CD8-positive, alpha-beta memory T cell (primary cell): ENCODE results near the gene KANSL3. TPM values are rescaled to one million over a fixed set of nuclear protein-coding genes. Genes with fewer than 3 reads are reported as not detected.

Source experiments
- CTCF ChIA-PET: fragments of 350-600 bp; sonication (Branson Sonifier 250); formaldehyde crosslinking; loops from one replicate; lab custom pipeline; 2021; ENCODE audit warnings: antibody characterized with exemption; lab: Charles Lee
- POLR2A ChIA-PET: fragments of 350-600 bp; sonication (Branson Sonifier 250); formaldehyde crosslinking; loops from one replicate; lab custom pipeline; 2021; ENCODE audit warnings: antibody characterized with exemption; lab: Charles Lee
- DNase-seq, 5 donors: peaks; one replicate each; pipeline versions ENCODE4 v3.0.0 to v3.0.0-alpha.2; 2020 to 2022; ENCODE audit warnings: mixed read lengths in 1 of 5
- H3K27ac ChIP-seq: one replicate; pipeline ENCODE4 v1.7.0; 2013; ENCODE audit warnings: low read depth, mild to moderate bottlenecking, low read length, moderate library complexity
- H3K27me3 ChIP-seq: 2 replicates; pipeline ENCODE4 v1.7.0; 2013; ENCODE audit warnings: low read length, mild to moderate bottlenecking; ENCODE audit not compliant: insufficient read depth, poor library complexity, severe bottlenecking
- H3K36me3 ChIP-seq: 2 replicates; pipeline ENCODE4 v1.7.0; 2013; ENCODE audit warnings: mild to moderate bottlenecking, low read length, moderate library complexity; ENCODE audit not compliant: insufficient read depth
- H3K4me1 ChIP-seq: 2 replicates; pipeline ENCODE4 v1.7.0; 2013; ENCODE audit warnings: mild to moderate bottlenecking, low read length, moderate library complexity; ENCODE audit not compliant: insufficient read depth
- H3K4me3 ChIP-seq: 2 replicates; pipeline ENCODE4 v1.7.0; 2013; ENCODE audit warnings: mild to moderate bottlenecking, low read length
- H3K9me3 ChIP-seq: 2 replicates; pipeline ENCODE4 v1.7.0; 2013; ENCODE audit warnings: mild to moderate bottlenecking, low read length
- H3K27ac Mint-ChIP-seq, 8 donors: one replicate each; pipeline ENCODE4 v1.8.0; 2020 to 2021; ENCODE audit warnings: mixed read lengths in 8 of 8, mild to moderate bottlenecking in 6 of 8, inconsistent platforms in 3 of 8, moderate library complexity in 3 of 8
- H3K27me3 Mint-ChIP-seq, 2 donors: one replicate each; pipeline ENCODE4 v1.8.0; 2020 to 2021; ENCODE audit warnings: mixed read lengths in 2 of 2, mild to moderate bottlenecking in 1 of 2, moderate library complexity in 1 of 2
- H3K36me3 Mint-ChIP-seq, 3 donors: one replicate each; pipeline ENCODE4 v1.8.0; 2020 to 2021; ENCODE audit warnings: mixed read lengths in 3 of 3, inconsistent platforms in 1 of 3, mild to moderate bottlenecking in 1 of 3
- H3K4me1 Mint-ChIP-seq, 3 donors: one replicate each; pipeline ENCODE4 v1.8.0; 2020 to 2021; ENCODE audit warnings: mixed read lengths in 3 of 3, inconsistent platforms in 1 of 3, mild to moderate bottlenecking in 1 of 3
- H3K4me3 Mint-ChIP-seq, 7 donors: one replicate each; pipeline ENCODE4 v1.8.0; 2020 to 2021; ENCODE audit warnings: mixed read lengths in 7 of 7, mild to moderate bottlenecking in 6 of 7, moderate library complexity in 4 of 7, inconsistent platforms in 2 of 7
- H3K9me3 Mint-ChIP-seq, 5 donors: one replicate each; pipeline ENCODE4 v1.8.0; 2020 to 2022; ENCODE audit warnings: mixed read lengths in 5 of 5, mild to moderate bottlenecking in 3 of 5, moderate library complexity in 2 of 5, inconsistent platforms in 1 of 5
- polyA plus RNA-seq: library from polyadenylated mRNA; unstranded; fragments of 300-500 nt; fragmentation: Illumina TruSeq; gene quantifications from one replicate; pipeline ENCODE4 v1.2.3, GENCODE V29; 2021
- total RNA-seq, 2 experiments: library from RNA; stranded (reverse); gene quantifications; one replicate each; pipeline ENCODE4 v1.2.3, GENCODE V29; 2021

Gene KANSL3
- total and polyA plus RNA-seq, 3 experiments from 2014 or later = 18.3 to 46.6 (median 42.2) TPM

DNA sequence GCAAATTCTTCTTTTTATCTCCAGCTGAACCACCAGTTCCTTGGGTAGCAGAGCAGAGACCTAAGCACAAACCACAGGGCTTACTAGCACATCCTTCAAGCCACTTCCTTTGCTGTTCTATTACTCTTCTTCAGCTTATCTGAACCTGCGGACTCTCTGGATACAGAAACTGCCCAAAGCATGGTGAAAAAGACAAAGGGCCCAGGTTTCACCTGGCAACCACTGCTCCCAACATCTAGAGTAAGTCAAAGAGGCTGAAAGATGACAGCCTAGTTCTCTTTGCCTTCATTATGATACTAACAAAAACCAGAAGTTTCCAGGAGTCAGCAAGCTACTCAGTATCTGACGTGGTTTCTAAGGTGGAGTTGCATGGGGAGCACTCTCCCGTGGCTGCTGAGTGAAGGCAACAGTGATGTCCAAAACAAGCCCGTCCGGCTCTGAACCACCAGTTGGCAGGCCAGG, 43.4 kb downstream of the KANSL3 start:
- no peak overlapping the region for H3K27ac ChIP-seq
- POLR2A ChIA-PET = interaction anchor here (0.7 to 1.2 kb wide), 3 partner anchors 43 to 448 kb away, joined by 3 to 9 read pairs (median 3); no protein-coding TSS in a partner anchor

DNA sequence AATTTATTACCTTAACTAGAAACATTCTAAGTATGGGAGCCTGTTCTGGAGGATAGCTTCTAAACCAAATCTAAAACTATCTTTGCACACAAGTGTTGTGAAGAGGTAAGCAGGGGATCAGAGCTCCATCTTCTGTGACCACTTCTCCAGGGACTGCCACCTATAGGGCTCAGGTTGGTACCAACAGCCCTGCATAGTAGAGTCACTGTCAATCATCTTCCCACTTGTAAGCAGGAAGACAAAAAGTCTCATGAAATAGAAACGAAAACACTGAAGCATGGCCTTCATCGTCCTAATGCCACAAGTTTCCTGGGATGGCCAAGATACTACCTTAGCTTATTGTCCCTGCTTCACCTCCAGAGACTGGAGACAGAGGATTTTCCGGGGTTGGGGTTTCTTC, 43.8 kb downstream of the KANSL3 start:
- Histone ChIP-seq H3K27me3 (no peaks in the 10 kb centered on the region), H3K27ac (no peak overlapping the region), H3K4me3 (peak overlapping the region; percentile 15), H3K36me3 (peaks cover 13% of the 10 kb centered on the region), H3K9me3 (no peaks in the 10 kb centered on the region), H3K4me1 (peaks cover 27% of the 10 kb centered on the region)
- DNase-seq = no peak
- Mint-ChIP-seq H3K27me3 (no peaks in the 10 kb centered on the region), H3K9me3 (no peaks in the 10 kb centered on the region), H3K4me3 (peak overlapping the region in 6 of 7 donors; percentile 46 to 68 (median 62)), H3K4me1 (peaks cover 39 to 56% (median 55%) of the 10 kb centered on the region in 3 donors), H3K27ac (peak overlapping the region; percentile 78 to 96 (median 86)), H3K36me3 (peaks cover 11 to 77% (median 22%) of the 10 kb centered on the region in 3 donors)
- CTCF ChIA-PET = interaction anchor here (1.1 to 3.5 kb wide), 5 partner anchors 40 to 206 kb away, joined by 3 to 10 read pairs (median 4); no protein-coding TSS in a partner anchor
- POLR2A ChIA-PET = interaction anchor here (0.7 to 1.2 kb wide), 3 partner anchors 43 to 448 kb away, joined by 3 to 9 read pairs (median 3); no protein-coding TSS in a partner anchor

More for the DNA sequence above, 43.4 kb downstream of the KANSL3 start:
- Histone ChIP-seq H3K9me3 (no peaks in the 10 kb centered on the region), H3K4me3 (peak overlapping the region; percentile 15), H3K4me1 (peaks cover 27% of the 10 kb centered on the region), H3K27me3 (no peaks in the 10 kb centered on the region), H3K36me3 (peaks cover 15% of the 10 kb centered on the region)
- Mint-ChIP-seq H3K4me3 (peak overlapping the region in 6 of 7 donors; percentile 46 to 68 (median 62)), H3K27me3 (no peaks in the 10 kb centered on the region), H3K36me3 (peaks cover 11 to 78% (median 20%) of the 10 kb centered on the region in 3 donors), H3K27ac (peak overlapping the region; percentile 78 to 96 (median 86)), H3K9me3 (no peaks in the 10 kb centered on the region), H3K4me1 (peaks cover 37 to 53% (median 51%) of the 10 kb centered on the region in 3 donors)
- CTCF ChIA-PET = interaction anchor here (1.1 to 3.5 kb wide), 4 partner anchors 41 to 206 kb away, joined by 3 to 10 read pairs (median 4); no protein-coding TSS in a partner anchor
- peak in 2 of 5 donors; percentile 31 to 37 for DNase-seq

DNA sequence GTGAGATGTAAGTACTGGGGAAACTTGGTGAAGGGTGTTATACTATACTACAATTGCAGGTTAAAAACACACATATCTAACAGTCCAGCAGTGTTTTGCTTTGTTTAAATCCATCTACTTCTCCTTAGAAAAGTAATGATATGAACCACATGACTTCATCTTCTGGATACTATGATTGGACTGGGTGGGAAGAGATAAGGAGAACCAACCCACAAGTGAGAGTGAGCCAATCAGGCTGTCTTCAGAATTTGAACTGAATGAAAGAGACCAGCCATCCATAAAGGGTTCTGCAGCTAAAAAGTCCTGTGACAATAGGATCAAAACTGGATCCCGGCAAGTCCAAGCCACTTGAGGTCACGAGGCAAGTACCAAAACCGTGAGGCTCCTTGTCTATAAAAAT, 46.6 kb downstream of the KANSL3 start:
- POLR2A ChIA-PET = no interaction called here

DNA sequence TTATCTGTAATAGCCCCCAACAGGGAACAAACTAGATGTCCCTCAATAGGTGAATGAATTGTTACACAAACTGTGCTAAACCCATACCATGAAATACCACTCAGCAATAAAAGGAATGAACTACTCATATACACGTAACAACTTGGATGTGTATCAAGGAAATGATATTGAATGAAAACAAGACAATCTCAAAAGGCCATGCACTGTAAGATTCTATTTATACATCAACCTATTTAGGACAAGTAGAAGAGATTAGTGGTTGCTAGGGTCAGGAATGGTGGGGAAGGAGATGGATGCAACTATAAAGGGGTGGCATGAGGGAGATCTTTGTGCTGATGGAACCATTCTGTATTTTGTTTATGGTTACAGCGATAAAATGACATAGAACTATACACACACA, 47.1 kb downstream of the KANSL3 start:
- no peak overlapping the region for H3K4me3 Mint-ChIP-seq
- Histone ChIP-seq H3K9me3 (no peaks in the 10 kb centered on the region), H3K27me3 (no peaks in the 10 kb centered on the region), H3K36me3 (peaks cover 7% of the 10 kb centered on the region), H3K4me1 (peaks cover 27% of the 10 kb centered on the region), H3K4me3 (no peak overlapping the region), H3K27ac (no peak overlapping the region)
- CTCF ChIA-PET = interaction anchor here (1.1 kb wide), 1 partner anchor 17 kb away, joined by 3 read pairs; no protein-coding TSS in a partner anchor
- peaks cover 11 to 56% (median 14%) of the 10 kb centered on the region in 3 donors for H3K36me3 Mint-ChIP-seq
- no peaks in the 10 kb centered on the region for H3K9me3 Mint-ChIP-seq
- POLR2A ChIA-PET = no interaction called here
- peaks cover 44 to 73% (median 60%) of the 10 kb centered on the region in 3 donors for H3K4me1 Mint-ChIP-seq
- peak overlapping the region in 5 of 8 donors; percentile 5 to 66 (median 34) for H3K27ac Mint-ChIP-seq
- H3K27me3 Mint-ChIP-seq = no peaks in the 10 kb centered on the region
- DNase-seq = no peak

More for the DNA sequence above, 46.6 kb downstream of the KANSL3 start:
- no peak for DNase-seq
- H3K27ac Mint-ChIP-seq = peak overlapping the region in 5 of 8 donors; percentile 2 to 66 (median 12)
- peaks cover 27% of the 10 kb centered on the region for H3K4me1 ChIP-seq
- H3K4me3 ChIP-seq = no peak overlapping the region
- no peaks in the 10 kb centered on the region for H3K9me3 ChIP-seq
- no peak overlapping the region for H3K4me3 Mint-ChIP-seq
- no peaks in the 10 kb centered on the region for H3K27me3 ChIP-seq
- peaks cover 44 to 73% (median 60%) of the 10 kb centered on the region in 3 donors for H3K4me1 Mint-ChIP-seq
- no peak overlapping the region for H3K27ac ChIP-seq
- H3K36me3 Mint-ChIP-seq = peaks cover 11 to 60% (median 14%) of the 10 kb centered on the region in 3 donors
- no peaks in the 10 kb centered on the region for H3K9me3 Mint-ChIP-seq
- CTCF ChIA-PET = no interaction called here
- no peaks in the 10 kb centered on the region for H3K27me3 Mint-ChIP-seq
- peaks cover 7% of the 10 kb centered on the region for H3K36me3 ChIP-seq

DNA sequence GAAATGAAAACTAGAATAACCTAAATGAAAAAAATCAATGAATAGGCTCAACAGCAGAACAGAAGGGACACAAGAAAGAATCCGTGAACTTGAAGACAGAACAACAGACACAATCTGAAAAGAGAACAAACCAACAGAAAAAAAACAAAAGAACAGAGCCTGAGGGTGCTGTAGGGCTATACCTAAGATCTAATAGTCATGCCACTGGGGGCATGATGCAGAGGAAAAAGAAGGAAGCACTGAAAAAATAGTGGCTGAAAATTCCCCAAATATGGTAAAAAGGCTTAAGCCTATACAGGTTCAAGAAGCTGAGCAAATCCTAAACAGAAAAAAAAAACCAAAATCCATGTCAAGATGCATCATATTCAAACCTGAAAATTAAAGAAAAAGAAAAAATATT, 50.3 kb downstream of the KANSL3 start:
- H3K9me3 ChIP-seq = no peaks in the 10 kb centered on the region
- H3K36me3 ChIP-seq = no peaks in the 10 kb centered on the region
- Mint-ChIP-seq H3K9me3 (no peaks in the 10 kb centered on the region), H3K4me3 (no peak overlapping the region), H3K27me3 (no peaks in the 10 kb centered on the region), H3K36me3 (peaks cover 5 to 34% (median 13%) of the 10 kb centered on the region in 3 donors), H3K27ac (peak overlapping the region in 3 of 8 donors; percentile 9 to 85 (median 12)), H3K4me1 (peaks cover 18 to 41% (median 28%) of the 10 kb centered on the region in 3 donors)
- no peaks in the 10 kb centered on the region for H3K4me1 ChIP-seq
- H3K4me3 ChIP-seq = no peak overlapping the region
- ChIA-PET CTCF (no interaction called here), POLR2A (interaction anchor here (0.5 kb wide), 1 partner anchor 11 kb away, joined by 3 read pairs; no protein-coding TSS in a partner anchor)
- H3K27ac ChIP-seq = no peak overlapping the region
- no peaks in the 10 kb centered on the region for H3K27me3 ChIP-seq
- no peak for DNase-seq

DNA sequence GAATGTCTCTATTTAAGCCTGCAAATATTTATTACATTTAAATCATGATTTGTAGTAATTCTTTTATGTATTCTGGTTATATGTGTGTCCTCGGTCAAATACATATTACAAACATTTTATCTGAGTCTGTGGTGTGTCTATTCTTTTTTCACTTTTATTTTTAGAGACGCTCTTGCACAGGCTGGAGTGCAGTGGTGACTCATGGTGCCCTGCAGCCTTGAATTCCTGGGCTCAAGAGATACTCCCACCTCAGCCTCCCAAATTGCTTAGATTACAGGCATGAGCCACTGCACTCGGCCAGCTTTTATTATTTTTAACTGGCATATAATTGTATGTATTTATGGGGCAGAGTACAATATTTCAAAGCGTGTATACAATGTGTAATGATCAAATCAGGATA, 54.1 kb downstream of the KANSL3 start:
- H3K4me1 Mint-ChIP-seq = peaks cover 7 to 14% (median 9%) of the 10 kb centered on the region in 3 donors
- Histone ChIP-seq H3K36me3 (no peaks in the 10 kb centered on the region), H3K4me3 (no peak overlapping the region), H3K27ac (no peak overlapping the region), H3K9me3 (no peaks in the 10 kb centered on the region), H3K27me3 (no peaks in the 10 kb centered on the region), H3K4me1 (no peaks in the 10 kb centered on the region)
- H3K9me3 Mint-ChIP-seq = no peaks in the 10 kb centered on the region
- no peak overlapping the region for H3K27ac Mint-ChIP-seq
- H3K36me3 Mint-ChIP-seq = peaks cover 5 to 14% (median 6%) of the 10 kb centered on the region in 3 donors
- CTCF ChIA-PET = no interaction called here
- H3K27me3 Mint-ChIP-seq = no peaks in the 10 kb centered on the region
- POLR2A ChIA-PET = no interaction called here
- no peak overlapping the region for H3K4me3 Mint-ChIP-seq
- DNase-seq = no peak

DNA sequence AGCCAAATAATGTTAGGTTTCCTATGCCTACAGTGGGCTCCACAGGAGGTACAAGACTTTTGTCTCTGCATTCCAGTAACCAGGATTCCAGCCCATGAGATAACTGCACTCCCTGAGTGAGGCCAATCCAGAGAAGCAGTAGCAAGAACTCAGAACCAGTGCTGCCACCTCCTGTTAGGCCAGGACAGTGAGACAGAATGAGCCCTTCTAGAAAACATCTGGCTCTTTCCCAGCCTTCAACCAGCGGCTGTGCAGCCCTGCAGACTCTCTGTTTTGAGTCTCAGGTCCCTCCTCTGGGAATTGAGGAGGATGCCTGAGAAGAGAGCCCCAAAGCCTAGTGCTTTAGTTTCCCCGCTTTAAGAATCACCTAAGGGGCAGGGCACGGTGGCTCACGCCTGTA, 57.3 kb downstream of the KANSL3 start:
- H3K36me3 ChIP-seq = no peaks in the 10 kb centered on the region
- POLR2A ChIA-PET = no interaction called here

DNA sequence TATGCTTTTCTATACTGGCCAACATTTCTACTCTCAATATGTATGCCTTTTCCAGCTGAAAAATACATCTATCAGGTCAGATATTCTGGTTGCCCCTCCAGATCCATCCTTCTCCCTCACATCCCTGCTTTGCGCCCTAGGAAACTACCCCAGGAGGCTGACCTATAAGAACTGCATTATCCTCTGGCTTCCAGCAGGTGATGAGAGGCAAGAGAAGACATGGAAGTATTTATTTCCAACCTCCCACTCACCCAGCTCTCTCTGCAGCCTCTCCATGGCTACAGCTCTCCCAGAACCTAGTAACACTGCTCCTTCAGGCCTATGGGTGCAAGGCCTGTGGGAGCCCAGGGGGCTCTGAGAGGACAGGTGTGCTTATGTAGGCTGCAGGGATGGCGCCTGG, 58.7 kb downstream of the KANSL3 start:
- no peaks in the 10 kb centered on the region for H3K27me3 ChIP-seq
- no peak overlapping the region for H3K4me3 Mint-ChIP-seq
- no peak overlapping the region for H3K27ac ChIP-seq

More for the DNA sequence above, 57.3 kb downstream of the KANSL3 start:
- CTCF ChIA-PET = no interaction called here
- H3K36me3 Mint-ChIP-seq = peaks cover 5 to 8% (median 6%) of the 10 kb centered on the region in 3 donors
- Histone ChIP-seq H3K27ac (no peak overlapping the region), H3K27me3 (no peaks in the 10 kb centered on the region), H3K9me3 (no peaks in the 10 kb centered on the region), H3K4me1 (no peaks in the 10 kb centered on the region), H3K4me3 (no peak overlapping the region)
- H3K4me1 Mint-ChIP-seq = peaks cover 0 to 3% (median 0%) of the 10 kb centered on the region in 3 donors
- no peak overlapping the region for H3K27ac Mint-ChIP-seq
- no peaks in the 10 kb centered on the region for H3K9me3 Mint-ChIP-seq
- DNase-seq = no peak
- H3K4me3 Mint-ChIP-seq = no peak overlapping the region
- no peaks in the 10 kb centered on the region for H3K27me3 Mint-ChIP-seq

More for the DNA sequence above, 58.7 kb downstream of the KANSL3 start:
- Mint-ChIP-seq H3K4me1 (no peaks in the 10 kb centered on the region), H3K27me3 (no peaks in the 10 kb centered on the region), H3K27ac (peak overlapping the region in 2 of 8 donors; percentile 55 to 69), H3K36me3 (peaks cover under 1 to 5% (median 2%) of the 10 kb centered on the region in 3 donors), H3K9me3 (no peaks in the 10 kb centered on the region)
- ChIA-PET POLR2A (no interaction called here), CTCF (no interaction called here)
- Histone ChIP-seq H3K4me1 (no peaks in the 10 kb centered on the region), H3K9me3 (no peaks in the 10 kb centered on the region), H3K4me3 (no peak overlapping the region), H3K36me3 (no peaks in the 10 kb centered on the region)
- DNase-seq = no peak
